T-cell (primary cell): ENCODE measurements around the gene WNT1. TPM values are rescaled to one million over a fixed set of nuclear protein-coding genes. Genes with fewer than 3 reads are reported as not detected.

Experiments
- ATAC-seq, 4 experiments: fragments of 200-7000 bp in 3 of 4; fragments of 150-1000 bp in 1 of 4; cut with Tn5 transposase; replicated peaks in 1 of 4; 1 replicate in 3 of 4; 2 replicates in 1 of 4; pipeline ENCODE4 v1.10.0; 2021; ENCODE audit warnings: moderate library complexity in 3 of 4, mild to moderate bottlenecking in 2 of 4, moderate number of reproducible peaks in 1 of 4
- CTCF ChIA-PET, 2 donors: fragments of 300-600 bp; sonication (Branson Sonifier 250); formaldehyde crosslinking; loops; one replicate each; lab custom pipeline; 2022; ENCODE audit warnings: antibody characterized with exemption in 2 of 2; lab: Charles Lee
- POLR2A ChIA-PET, 2 donors: fragments of 300-600 bp; sonication (Branson Sonifier 250); formaldehyde crosslinking; loops; one replicate each; lab custom pipeline; 2022; ENCODE audit warnings: antibody characterized with exemption in 2 of 2; lab: Charles Lee
- DNase-seq, 35 experiments: peaks; one replicate each; pipeline versions ENCODE4 v3.0.0 to v3.0.0-alpha.2; 2013 to 2023
- H3K27ac ChIP-seq: one replicate; pipeline ENCODE4 v1.5.1; 2013; ENCODE audit warnings: low read length
- H3K27me3 ChIP-seq, 2 experiments: replicated peaks in 1 of 2; 1 replicate in 1 of 2; 2 replicates in 1 of 2; pipeline versions ENCODE4 v1.6.1 to v1.7.0; 2013; ENCODE audit warnings: low read length in 1 of 2, mixed read lengths in 1 of 2; ENCODE audit not compliant: control insufficient read depth in 2 of 2, insufficient read depth in 2 of 2; ENCODE audit errors: extremely low read depth in 1 of 2
- H3K36me3 ChIP-seq, 2 donors: 1 replicate in 1 of 2; 2 replicates in 1 of 2; pipeline versions ENCODE4 v1.6.1 to v1.7.0; 2013; ENCODE audit warnings: low read length in 1 of 2; ENCODE audit not compliant: control insufficient read depth in 2 of 2, insufficient read depth in 1 of 2; ENCODE audit errors: extremely low read depth in 1 of 2
- H3K4me1 ChIP-seq, 2 experiments: 1 replicate in 1 of 2; 2 replicates in 1 of 2; pipeline versions ENCODE4 v1.6.1 to v1.7.0; 2013; ENCODE audit warnings: low read length in 2 of 2, mixed read lengths in 1 of 2; ENCODE audit not compliant: insufficient read depth in 2 of 2, control insufficient read depth in 1 of 2; ENCODE audit errors: extremely low read depth in 1 of 2
- H3K4me3 ChIP-seq, 2 donors: 1 replicate in 1 of 2; 2 replicates in 1 of 2; pipeline versions ENCODE4 v1.5.1 to v1.7.0; 2013; ENCODE audit warnings: mild to moderate bottlenecking in 2 of 2, low read length in 1 of 2, moderate library complexity in 1 of 2; ENCODE audit not compliant: control insufficient read depth in 1 of 2; ENCODE audit errors: extremely low read depth in 1 of 2
- H3K9me3 ChIP-seq: 2 replicates; pipeline ENCODE4 v1.7.0; 2013
- H3K27ac Mint-ChIP-seq, 2 donors: one replicate each; pipeline ENCODE4 v1.8.0; 2020 to 2021; ENCODE audit warnings: mild to moderate bottlenecking in 2 of 2, mixed read lengths in 2 of 2
- H3K27me3 Mint-ChIP-seq, 2 donors: one replicate each; pipeline ENCODE4 v1.8.0; 2021 to 2022; ENCODE audit warnings: mixed read lengths in 2 of 2
- H3K36me3 Mint-ChIP-seq: one replicate; pipeline ENCODE4 v1.8.0; 2021; ENCODE audit warnings: mixed read lengths
- H3K4me1 Mint-ChIP-seq, 3 donors: one replicate each; pipeline ENCODE4 v1.8.0; 2020 to 2022; ENCODE audit warnings: mixed read lengths in 3 of 3, mild to moderate bottlenecking in 1 of 3
- H3K4me3 Mint-ChIP-seq, 3 donors: one replicate each; pipeline ENCODE4 v1.8.0; 2020 to 2022; ENCODE audit warnings: mild to moderate bottlenecking in 3 of 3, mixed read lengths in 3 of 3, moderate library complexity in 3 of 3
- H3K9me3 Mint-ChIP-seq, 3 donors: one replicate each; pipeline ENCODE4 v1.8.0; 2020 to 2022; ENCODE audit warnings: mixed read lengths in 3 of 3
- WGBS: methylation state at CpG from one replicate; pipeline ENCODE4 v1.1.5; 2013; ENCODE audit warnings: missing lambda C conversion rate; ENCODE audit not compliant: insufficient coverage; 5-methylcytosine and 5-hydroxymethylcytosine counted together
- total RNA-seq, 35 experiments: library from RNA in 6 of 35; stranded (reverse) in 6 of 35; fragments of 120-200 nt in 1 of 35; gene quantifications; one replicate each; pipeline versions ENCODE4 v1.2.1 to v1.2.4 and lab custom pipeline; 2013 to 2026

WNT1 gene
- total RNA-seq, 5 donors from 2014 or later (not counting 1 experiment from before 2014, with no cell fraction given): 0.47 to 2.6 (median 0.85) TPM

DNA sequence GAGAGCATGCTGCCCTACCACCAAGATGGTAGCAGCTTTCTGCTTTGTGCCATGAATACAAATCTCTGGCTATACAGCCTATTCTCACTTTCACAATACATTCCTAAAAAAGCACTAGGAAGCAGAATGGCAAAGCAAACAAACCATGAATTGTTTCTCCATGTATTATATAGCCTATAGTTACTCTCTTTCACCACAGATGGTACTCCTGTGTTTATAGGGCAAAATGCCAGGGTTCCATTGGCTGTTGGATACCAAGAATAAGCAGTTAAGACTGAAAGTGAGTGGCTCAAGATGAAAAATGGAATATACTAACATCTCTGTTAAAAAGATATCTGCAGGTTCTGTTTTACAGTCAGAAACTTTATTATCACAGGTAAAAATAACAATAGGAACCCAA is 31.9 kb upstream of the WNT1 start:
- ChIA-PET POLR2A (no interaction called here), CTCF (interaction anchor here in 1 of 2 donors (0.5 kb wide), 1 partner anchor 48 kb away, joined by 3 read pairs; no protein-coding TSS in a partner anchor)
- Histone ChIP-seq H3K27ac (no peak overlapping the region), H3K36me3 (peaks cover 0 to 16% of the 10 kb centered on the region in 2 donors), H3K4me1 (peaks cover 0 to 4% of the 10 kb centered on the region in 2 experiments), H3K9me3 (no peaks in the 10 kb centered on the region), H3K27me3 (no peaks in the 10 kb centered on the region), H3K4me3 (no peak overlapping the region)
- Mint-ChIP-seq H3K4me1 (peaks cover 26 to 30% (median 29%) of the 10 kb centered on the region in 3 donors), H3K27ac (peak overlapping the region in 1 of 2 donors; percentile 53), H3K9me3 (no peaks in the 10 kb centered on the region), H3K27me3 (no peaks in the 10 kb centered on the region), H3K36me3 (peaks cover 7% of the 10 kb centered on the region), H3K4me3 (no peak overlapping the region)
- ATAC-seq: no peak
- DNase-seq: no peak

DNA sequence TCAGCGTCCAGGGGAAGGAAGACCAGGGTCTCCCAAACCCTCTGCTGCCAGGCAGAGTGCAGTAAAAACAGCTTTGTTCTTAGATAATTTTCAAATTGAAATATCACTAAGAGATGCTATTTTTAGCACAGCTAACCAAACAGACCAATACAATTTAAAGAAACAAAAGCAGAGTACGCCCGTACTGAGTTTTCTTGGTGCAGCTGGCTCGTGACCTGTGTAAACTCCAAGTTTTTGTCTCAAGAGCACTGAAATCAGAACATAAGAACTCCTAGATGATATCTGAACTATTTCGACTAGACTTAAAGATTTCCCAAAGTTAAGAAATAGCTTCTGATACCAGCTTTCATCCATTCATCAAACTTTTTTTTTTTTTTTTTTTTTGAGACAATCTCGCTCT is 31.2 kb upstream of the WNT1 start:
- no peak overlapping the region for H3K4me3 Mint-ChIP-seq
- H3K27me3 Mint-ChIP-seq: no peaks in the 10 kb centered on the region
- Histone ChIP-seq H3K4me1 (peaks cover 0 to 4% of the 10 kb centered on the region in 2 experiments), H3K4me3 (no peak overlapping the region), H3K27ac (no peak overlapping the region), H3K9me3 (no peaks in the 10 kb centered on the region), H3K36me3 (peaks cover 0 to 14% of the 10 kb centered on the region in 2 donors), H3K27me3 (no peaks in the 10 kb centered on the region)
- no peak for DNase-seq
- H3K27ac Mint-ChIP-seq: no peak overlapping the region
- no peaks in the 10 kb centered on the region for H3K9me3 Mint-ChIP-seq
- WGBS: 95% methylated on average over 3 of the region's 6 CpGs
- ATAC-seq: no peak
- ChIA-PET POLR2A (interaction anchor here in 1 of 2 donors (0.6 to 0.7 kb wide), 2 partner anchors 30 to 191 kb away, joined by 3 to 8 read pairs; no protein-coding TSS in a partner anchor), CTCF (interaction anchor here in 1 of 2 donors (0.8 kb wide), 1 partner anchor 113 kb away, joined by 3 read pairs; no protein-coding TSS in a partner anchor)
- H3K4me1 Mint-ChIP-seq: peaks cover 26 to 32% (median 29%) of the 10 kb centered on the region in 3 donors
- peaks cover 7% of the 10 kb centered on the region for H3K36me3 Mint-ChIP-seq

DNA sequence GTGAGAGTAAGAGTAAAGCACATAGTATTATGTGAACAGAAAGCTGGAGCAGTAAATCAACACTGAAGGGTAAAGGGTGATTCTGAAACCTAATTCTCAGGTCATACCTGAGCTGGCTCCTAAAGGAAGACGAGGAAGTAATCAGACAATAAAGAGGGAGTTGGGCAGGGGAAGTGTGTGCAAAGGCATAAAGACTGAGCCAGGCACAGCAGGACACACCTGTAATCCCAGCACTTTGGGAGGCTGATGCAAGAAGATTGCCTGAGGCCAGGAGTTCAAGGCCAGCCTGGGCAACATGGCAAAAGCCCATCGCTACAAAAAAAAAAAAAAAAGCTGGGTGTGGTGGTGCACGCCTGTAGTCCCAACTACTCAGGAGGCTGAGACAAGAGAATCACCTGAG is 30.4 kb upstream of the WNT1 start:
- no peak overlapping the region for H3K27ac Mint-ChIP-seq
- POLR2A ChIA-PET: interaction anchor here (0.6 to 0.9 kb wide), 4 partner anchors 10 to 57 kb away, joined by 3 to 5 read pairs (median 4); no protein-coding TSS in a partner anchor
- H3K9me3 Mint-ChIP-seq: no peaks in the 10 kb centered on the region
- H3K36me3 Mint-ChIP-seq: peaks cover 10% of the 10 kb centered on the region
- Histone ChIP-seq H3K4me3 (no peak overlapping the region), H3K36me3 (peaks cover 0 to 17% of the 10 kb centered on the region in 2 donors), H3K27ac (no peak overlapping the region), H3K9me3 (no peaks in the 10 kb centered on the region), H3K4me1 (peaks cover 0 to 4% of the 10 kb centered on the region in 2 experiments), H3K27me3 (no peaks in the 10 kb centered on the region)
- no peak overlapping the region for H3K4me3 Mint-ChIP-seq
- WGBS: 100% methylated on average over 1 of the region's 3 CpGs
- peaks cover 33 to 37% (median 34%) of the 10 kb centered on the region in 3 donors for H3K4me1 Mint-ChIP-seq
- no peak for DNase-seq
- no peak for ATAC-seq
- no peaks in the 10 kb centered on the region for H3K27me3 Mint-ChIP-seq
- CTCF ChIA-PET: interaction anchor here in 1 of 2 donors (0.6 kb wide), 2 partner anchors 13 to 183 kb away, joined by 3 to 5 read pairs; no protein-coding TSS in a partner anchor

DNA sequence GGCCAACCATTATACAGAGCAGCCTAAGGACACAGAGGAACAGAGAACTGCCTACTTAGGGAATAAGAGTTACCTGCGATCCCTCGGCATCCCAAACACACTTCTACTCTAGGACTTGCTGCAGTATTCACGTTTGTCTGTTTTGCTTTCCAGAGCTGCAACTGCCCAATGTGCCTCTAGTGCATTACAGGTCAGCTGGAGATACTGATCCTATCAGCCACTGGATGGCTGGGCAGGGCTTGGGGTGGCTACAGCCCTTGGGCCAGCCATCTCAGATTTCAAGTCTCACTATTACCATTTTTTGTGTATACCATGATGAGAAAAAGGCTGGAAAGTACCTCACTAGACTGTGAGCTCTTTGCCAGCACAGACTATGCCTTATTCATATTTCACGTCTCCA is 25.4 kb upstream of the WNT1 start:
- CTCF ChIA-PET: interaction anchor here (0.6 to 1.0 kb wide), 2 partner anchors 19 to 27 kb away, joined by 5 to 8 read pairs; no protein-coding TSS in a partner anchor
- DNase-seq (no peak), ATAC-seq (no peak)
- Mint-ChIP-seq H3K9me3 (no peaks in the 10 kb centered on the region), H3K27me3 (no peaks in the 10 kb centered on the region), H3K4me1 (peaks cover 51 to 59% (median 55%) of the 10 kb centered on the region in 3 donors), H3K27ac (no peak overlapping the region), H3K36me3 (peaks cover 13% of the 10 kb centered on the region), H3K4me3 (no peak overlapping the region)
- Histone ChIP-seq H3K4me3 (no peak overlapping the region), H3K27ac (no peak overlapping the region), H3K4me1 (peaks cover 11 to 23% of the 10 kb centered on the region in 2 experiments), H3K27me3 (no peaks in the 10 kb centered on the region), H3K36me3 (peaks cover 0 to 7% of the 10 kb centered on the region in 2 donors), H3K9me3 (no peaks in the 10 kb centered on the region)
- 96% methylated on average over 3 of the region's 4 CpGs for WGBS
- POLR2A ChIA-PET: no interaction called here

DNA sequence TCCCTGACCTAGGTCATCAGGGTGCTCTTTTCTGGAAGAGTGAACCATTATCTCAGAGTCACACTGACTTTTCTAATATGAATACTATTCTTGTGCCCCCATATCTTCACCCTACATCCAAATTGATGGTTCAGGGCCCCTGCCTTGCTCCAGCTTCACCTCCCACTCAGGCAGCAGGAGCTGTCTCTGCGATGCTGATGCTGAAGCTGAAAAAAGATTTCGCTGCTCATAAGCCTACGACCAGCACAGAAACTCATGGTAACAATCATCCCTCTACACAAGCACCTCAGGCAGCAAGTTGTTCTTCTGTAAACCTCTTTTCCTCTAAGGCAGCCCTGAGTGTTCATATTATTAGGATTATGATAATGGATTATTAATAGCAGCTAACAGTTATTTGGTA is 24.1 kb upstream of the WNT1 start:
- Histone ChIP-seq H3K36me3 (peaks cover 0 to 7% of the 10 kb centered on the region in 2 donors), H3K9me3 (no peaks in the 10 kb centered on the region), H3K4me3 (no peak overlapping the region), H3K4me1 (peaks cover 11 to 24% of the 10 kb centered on the region in 2 experiments), H3K27me3 (no peaks in the 10 kb centered on the region), H3K27ac (no peak overlapping the region)
- peaks cover 50 to 52% (median 50%) of the 10 kb centered on the region in 3 donors for H3K4me1 Mint-ChIP-seq
- ChIA-PET CTCF (no interaction called here), POLR2A (interaction anchor here in 1 of 2 donors (0.6 kb wide), 1 partner anchor 33 kb away, joined by 4 read pairs; no protein-coding TSS in a partner anchor)
- no peaks in the 10 kb centered on the region for H3K9me3 Mint-ChIP-seq
- WGBS: 88% methylated on average over 1 of the region's 3 CpGs
- DNase-seq (no peak), ATAC-seq (no peak)
- H3K4me3 Mint-ChIP-seq: no peak overlapping the region
- H3K27ac Mint-ChIP-seq: no peak overlapping the region
- H3K27me3 Mint-ChIP-seq: no peaks in the 10 kb centered on the region
- peaks cover 9% of the 10 kb centered on the region for H3K36me3 Mint-ChIP-seq

DNA sequence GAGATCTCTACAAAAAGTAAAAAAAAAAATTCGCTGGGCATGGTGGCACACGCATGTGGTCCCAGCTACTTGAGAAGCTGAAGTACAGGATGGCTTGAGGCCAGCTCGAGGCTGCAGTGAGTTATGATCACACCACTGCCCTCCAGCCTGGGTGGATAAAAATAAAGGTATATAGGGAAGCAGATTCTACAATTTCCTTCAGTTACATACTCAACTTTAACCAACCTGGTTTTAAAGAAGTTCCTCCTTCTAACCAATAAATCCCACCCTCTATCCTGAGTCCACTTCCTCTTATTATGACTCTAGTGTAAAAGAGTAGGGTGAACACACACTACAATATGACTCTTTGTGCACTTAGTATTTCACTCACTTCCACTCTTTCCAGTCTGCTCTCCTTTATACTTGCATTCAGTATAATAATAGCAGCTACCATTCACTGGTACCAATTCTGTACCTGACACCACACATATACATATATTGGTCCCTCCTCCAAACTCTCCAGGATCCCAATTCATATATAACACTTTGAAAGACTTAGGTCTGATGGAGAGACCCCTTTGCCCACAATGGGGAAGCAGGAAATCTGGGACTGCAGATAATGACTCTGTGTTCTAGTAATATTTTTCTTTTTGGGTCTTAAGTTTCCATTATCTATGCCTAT is 23.2 kb upstream of the WNT1 start:
- Mint-ChIP-seq H3K4me1 (peaks cover 46 to 52% (median 50%) of the 10 kb centered on the region in 3 donors), H3K27ac (peak overlapping the region; percentile 25 to 44)
- POLR2A ChIA-PET: interaction anchor here in 1 of 2 donors (0.6 kb wide), 1 partner anchor 32 kb away, joined by 4 read pairs; no protein-coding TSS in a partner anchor

More for the DNA sequence above, 23.2 kb upstream of the WNT1 start:
- DNase-seq: no peak
- Mint-ChIP-seq H3K9me3 (no peaks in the 10 kb centered on the region), H3K36me3 (peaks cover 6% of the 10 kb centered on the region), H3K27me3 (no peaks in the 10 kb centered on the region), H3K4me3 (peak overlapping the region in 2 of 3 donors; percentile 95 to 98)
- no CpG with 5 or more reads among the region's 3 CpGs for WGBS
- peaks cover 0 to 7% of the 10 kb centered on the region in 2 donors for H3K36me3 ChIP-seq
- H3K9me3 ChIP-seq: no peaks in the 10 kb centered on the region
- no peak overlapping the region for H3K4me3 ChIP-seq
- CTCF ChIA-PET: interaction anchor here in 1 of 2 donors (0.6 kb wide), 1 partner anchor 57 kb away, joined by 3 read pairs; no protein-coding TSS in a partner anchor
- peaks cover 11 to 24% of the 10 kb centered on the region in 2 experiments for H3K4me1 ChIP-seq
- no peak for ATAC-seq
- no peaks in the 10 kb centered on the region for H3K27me3 ChIP-seq
- no peak overlapping the region for H3K27ac ChIP-seq
